GM18907 (cell line): Measurements from ENCODE around the gene SCG2.

Source experiments
- ATAC-seq: cut with Tn5 transposase; IDR thresholded peaks from one replicate; pipeline ENCODE4 v1.9.1; 2021; ENCODE audit warnings: mild to moderate bottlenecking, moderate library complexity; ENCODE audit not compliant: unreplicated experiment

The SCG2 gene

GRCh38 chr2:223578846-223579245 is 23.3 kb downstream of the SCG2 start:
- no peak for ATAC-seq

- ATAC-seq, result no peak
Measured at GRCh38 chr2:223576873-223577272, 25.3 kb downstream of the SCG2 start.

GRCh38 chr2:223570784-223571183 is 31.4 kb downstream of the SCG2 start:
- ATAC-seq, result no peak

GRCh38 chr2:223566396-223566795 is 35.8 kb downstream of the SCG2 start:
- ATAC-seq, result no peak

- no peak for ATAC-seq
Measured at GRCh38 chr2:223563462-223563861, 38.7 kb downstream of the SCG2 start.

GRCh38 chr2:223562078-223562477 is 40.1 kb downstream of the SCG2 start:
- ATAC-seq, result no peak

GRCh38 chr2:223560749-223561435 is 41.3 kb downstream of the SCG2 start:
- no peak for ATAC-seq

- ATAC-seq, result no peak
Measured at GRCh38 chr2:223558970-223559369, 43.2 kb downstream of the SCG2 start.

- no peak for ATAC-seq
Measured at GRCh38 chr2:223554923-223555322, 47.2 kb downstream of the SCG2 start.

GRCh38 chr2:223549215-223549614 is 52.9 kb downstream of the SCG2 start:
- ATAC-seq, result no peak

- ATAC-seq, result no peak
Measured at GRCh38 chr2:223548194-223548593, 54.0 kb downstream of the SCG2 start.
